Jurkat, Clone E6-1 (cell line): Measurements from ENCODE around the gene ZCCHC7.

ENCODE experiments used
- DNase-seq: peaks from one replicate; pipeline ENCODE4 v3.0.0-alpha.2; 2011; ENCODE audit warnings: low read depth, low spot score
- H3K4me3 ChIP-seq: 2 replicates; pipeline ENCODE4 v1.5.1; 2011; ENCODE audit warnings: mild to moderate bottlenecking, low read length, control low read depth, moderate library complexity

Gene ZCCHC7

GRCh38 chr9:37343724-37344123 lies 223.3 kb downstream of the ZCCHC7 start:
- no peak overlapping the region for H3K4me3 ChIP-seq
- no peak for DNase-seq

GRCh38 chr9:37345038-37345437 lies 224.7 kb downstream of the ZCCHC7 start:
- DNase-seq: no peak
- no peak overlapping the region for H3K4me3 ChIP-seq

- no peak overlapping the region for H3K4me3 ChIP-seq
- DNase-seq: no peak
Observed at GRCh38 chr9:37348917-37349316, 228.5 kb downstream of the ZCCHC7 start.

GRCh38 chr9:37350486-37351190 lies 230.3 kb downstream of the ZCCHC7 start:
- no peak for DNase-seq

GRCh38 chr9:37353791-37354190 lies 233.4 kb downstream of the ZCCHC7 start:
- no peak for DNase-seq
- H3K4me3 ChIP-seq: no peak overlapping the region

More at GRCh38 chr9:37350486-37351190, 230.3 kb downstream of the ZCCHC7 start:
- no peak overlapping the region for H3K4me3 ChIP-seq

- no peak for DNase-seq
- H3K4me3 ChIP-seq: no peak overlapping the region
Observed at GRCh38 chr9:37362430-37362829, 242.1 kb downstream of the ZCCHC7 start.

GRCh38 chr9:37363124-37363523 lies 242.8 kb downstream of the ZCCHC7 start:
- no peak for DNase-seq
- H3K4me3 ChIP-seq: no peak overlapping the region

- DNase-seq: no peak
- H3K4me3 ChIP-seq: no peak overlapping the region
Observed at GRCh38 chr9:37364136-37364535, 243.8 kb downstream of the ZCCHC7 start.

GRCh38 chr9:37364751-37365360 lies 244.5 kb downstream of the ZCCHC7 start:
- DNase-seq: no peak
- no peak overlapping the region for H3K4me3 ChIP-seq

GRCh38 chr9:37369671-37370070 lies 249.3 kb downstream of the ZCCHC7 start:
- DNase-seq: no peak
- H3K4me3 ChIP-seq: no peak overlapping the region

GRCh38 chr9:37370282-37370681 lies 249.9 kb downstream of the ZCCHC7 start:
- no peak for DNase-seq
- H3K4me3 ChIP-seq: no peak overlapping the region

GRCh38 chr9:37370968-37371563 lies 250.7 kb downstream of the ZCCHC7 start:
- H3K4me3 ChIP-seq: no peak overlapping the region
- no peak for DNase-seq

GRCh38 chr9:37371565-37372464 lies 251.4 kb downstream of the ZCCHC7 start:
- H3K4me3 ChIP-seq: no peak overlapping the region
- no peak for DNase-seq

GRCh38 chr9:37372839-37373238 lies 252.5 kb downstream of the ZCCHC7 start:
- DNase-seq: no peak
- no peak overlapping the region for H3K4me3 ChIP-seq

- no peak overlapping the region for H3K4me3 ChIP-seq
- no peak for DNase-seq
Observed at GRCh38 chr9:37373621-37374020, 253.2 kb downstream of the ZCCHC7 start.

- H3K4me3 ChIP-seq: no peak overlapping the region
- DNase-seq: peak; percentile 93
Observed at GRCh38 chr9:37374892-37375291, 254.5 kb downstream of the ZCCHC7 start.

- no peak overlapping the region for H3K4me3 ChIP-seq
- DNase-seq: no peak
Observed at GRCh38 chr9:37377688-37378612, 257.6 kb downstream of the ZCCHC7 start.

GRCh38 chr9:37378613-37379004 lies 258.2 kb downstream of the ZCCHC7 start:
- no peak for DNase-seq
- H3K4me3 ChIP-seq: no peak overlapping the region

- H3K4me3 ChIP-seq: no peak overlapping the region
- no peak for DNase-seq
Observed at GRCh38 chr9:37379835-37380234, 259.5 kb downstream of the ZCCHC7 start.
